ENCODE measurements around the gene TNIK. TPM values are rescaled to one million over a fixed set of nuclear protein-coding genes. Genes with fewer than 3 reads are reported as not detected.

TNIK gene
- total RNA-seq, 1 experiment from 2014 or later, result 7.0 TPM

DNA sequence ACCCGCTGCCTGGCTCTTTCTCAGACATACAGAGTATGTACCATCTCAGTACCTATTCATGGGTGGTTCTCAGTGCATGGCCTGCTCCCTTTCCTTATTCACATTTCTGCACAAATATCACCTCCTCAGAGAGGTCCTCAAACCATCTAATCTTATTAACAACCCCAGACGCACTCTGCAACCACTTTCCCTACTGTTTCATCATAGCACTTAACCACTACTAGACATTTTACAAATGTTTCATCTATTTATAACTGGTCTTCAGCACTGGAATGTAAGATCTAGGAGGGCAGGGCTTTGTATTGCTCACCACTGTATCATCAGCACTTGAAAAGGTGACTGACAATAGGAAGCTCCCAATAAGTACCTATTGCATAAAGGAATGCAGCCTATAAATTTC, 45.1 kb downstream of the TNIK start:
- H3K27me3 ChIP-seq (ENCODE audit: low read length), result no peaks in the 10 kb centered on the region
- H3K9me2 ChIP-seq (replicated peaks; ENCODE audit: low read length), result no peaks in the 10 kb centered on the region
- ChIA-PET POLR2A (ENCODE audit: unreplicated experiment) (no interaction called here), CTCF (no interaction called here)
- no peaks in the 10 kb centered on the region for H3K79me2 ChIP-seq (ENCODE audit: low read length)
- no peak overlapping the region for H3K9ac ChIP-seq (ENCODE audit: low read length)
- ATAC-seq (no peak), DNase-seq (peak; percentile 17)
- H3F3A ChIP-seq (ENCODE audit: low read length, unreplicated experiment), result no peaks in the 10 kb centered on the region
- no TSS peak for BruUV-seq (replicated peaks)
- H3K36me3 ChIP-seq (ENCODE audit: low read depth, low read length), result no peaks in the 10 kb centered on the region
- intact Hi-C loops (cut with micrococcal nuclease), result no loop called here
- TF ChIP-seq EZH2phosphoT487 (IDR thresholded peaks at IDR 0.05; ENCODE audit: borderline replicate concordance, low read length), result no peak
- no peak for TF ChIP-seq EZH2 (IDR thresholded peaks at IDR 0.05; ENCODE audit: low read length, unreplicated experiment)
- TF ChIP-seq, protein P1, sequence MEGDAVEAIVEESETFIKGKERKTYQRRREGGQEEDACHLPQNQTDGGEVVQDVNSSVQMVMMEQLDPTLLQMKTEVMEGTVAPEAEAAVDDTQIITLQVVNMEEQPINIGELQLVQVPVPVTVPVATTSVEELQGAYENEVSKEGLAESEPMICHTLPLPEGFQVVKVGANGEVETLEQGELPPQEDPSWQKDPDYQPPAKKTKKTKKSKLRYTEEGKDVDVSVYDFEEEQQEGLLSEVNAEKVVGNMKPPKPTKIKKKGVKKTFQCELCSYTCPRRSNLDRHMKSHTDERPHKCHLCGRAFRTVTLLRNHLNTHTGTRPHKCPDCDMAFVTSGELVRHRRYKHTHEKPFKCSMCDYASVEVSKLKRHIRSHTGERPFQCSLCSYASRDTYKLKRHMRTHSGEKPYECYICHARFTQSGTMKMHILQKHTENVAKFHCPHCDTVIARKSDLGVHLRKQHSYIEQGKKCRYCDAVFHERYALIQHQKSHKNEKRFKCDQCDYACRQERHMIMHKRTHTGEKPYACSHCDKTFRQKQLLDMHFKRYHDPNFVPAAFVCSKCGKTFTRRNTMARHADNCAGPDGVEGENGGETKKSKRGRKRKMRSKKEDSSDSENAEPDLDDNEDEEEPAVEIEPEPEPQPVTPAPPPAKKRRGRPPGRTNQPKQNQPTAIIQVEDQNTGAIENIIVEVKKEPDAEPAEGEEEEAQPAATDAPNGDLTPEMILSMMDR (conservative IDR thresholded peaks at IDR 0.05; ENCODE audit: low read depth, low read length), result no peak
- no peak overlapping the region for H3K4me3 ChIP-seq (ENCODE audit: low read length)
- H3K4me2 ChIP-seq (ENCODE audit: low read length), result no peak overlapping the region
- H4K20me1 ChIP-seq (ENCODE audit: low read length), result no peaks in the 10 kb centered on the region
- H3K4me1 ChIP-seq (ENCODE audit: insufficient read depth, low read length), result peaks cover 9% of the 10 kb centered on the region; the same call in 1 of the 2 replicates
- H2AFZ ChIP-seq (ENCODE audit: low read length), result no peak overlapping the region
- no peaks in the 10 kb centered on the region for H3K9me3 ChIP-seq (ENCODE audit: low read length)
- no peak overlapping the region for H3K27ac ChIP-seq (ENCODE audit: low read length)

DNA sequence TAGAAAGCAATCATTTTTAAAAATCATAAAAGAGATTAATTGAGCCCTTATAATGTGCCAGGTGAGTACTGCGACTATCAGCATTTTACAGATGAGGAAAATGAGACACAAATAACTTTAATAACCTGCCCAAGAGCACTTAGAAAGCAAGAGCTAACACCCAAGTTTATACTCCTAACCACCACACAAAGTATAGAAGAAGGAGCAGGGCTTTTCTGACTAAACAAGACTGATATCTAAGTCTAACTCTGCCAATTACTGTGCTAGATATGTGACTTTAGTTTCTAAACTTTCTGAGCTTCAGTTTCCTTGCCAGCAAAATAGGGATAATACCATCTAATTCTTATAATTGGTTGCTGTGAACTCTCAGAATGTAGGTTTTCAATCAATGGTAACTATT, 47.7 kb downstream of the TNIK start:
- CTCF ChIA-PET, result no interaction called here
- POLR2A ChIA-PET (ENCODE audit: unreplicated experiment), result no interaction called here

DNA sequence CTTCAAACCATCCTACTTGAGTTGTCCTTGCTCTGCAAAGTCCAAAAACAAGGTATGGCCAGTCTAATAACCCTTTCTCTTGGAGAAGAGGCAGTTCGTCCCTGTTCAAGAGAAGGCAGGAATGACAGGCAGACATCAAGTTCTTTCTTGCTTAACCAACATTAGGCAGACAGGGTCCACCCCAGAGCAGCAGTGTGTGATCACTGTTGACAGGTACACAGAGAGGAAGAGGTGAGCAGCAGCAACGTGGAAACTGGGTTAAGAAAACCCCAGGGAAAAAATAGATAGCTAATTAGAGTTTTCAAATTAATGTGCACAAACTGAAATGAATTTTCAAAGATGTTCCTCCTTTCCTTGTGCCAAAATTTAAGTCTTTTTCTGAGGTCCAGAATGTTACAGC, 48.2 kb downstream of the TNIK start:
- TF ChIP-seq, protein P1 (conservative IDR thresholded peaks at IDR 0.05; ENCODE audit: low read depth, low read length), result no peak
- TF ChIP-seq EZH2 (IDR thresholded peaks at IDR 0.05; ENCODE audit: low read length, unreplicated experiment) (no peak), EZH2phosphoT487 (IDR thresholded peaks at IDR 0.05; ENCODE audit: borderline replicate concordance, low read length) (no peak)
- ChIA-PET CTCF (interaction anchor here (0.6 kb wide), 1 partner anchor 19 kb away, joined by 3 read pairs; no protein-coding TSS in a partner anchor), POLR2A (ENCODE audit: unreplicated experiment) (no interaction called here)
- H2AFZ ChIP-seq (ENCODE audit: low read length), result no peak overlapping the region
- DNase-seq, result no peak
- no peak for ATAC-seq
- H3K4me3 ChIP-seq (ENCODE audit: low read length), result no peak overlapping the region
- H3K4me1 ChIP-seq (ENCODE audit: insufficient read depth, low read length), result peaks cover 13% of the 10 kb centered on the region
- H3K4me2 ChIP-seq (ENCODE audit: low read length), result no peak overlapping the region
- intact Hi-C loops (cut with micrococcal nuclease), result no loop called here
- H3K27ac ChIP-seq (ENCODE audit: low read length), result no peak overlapping the region
- H3K36me3 ChIP-seq (ENCODE audit: low read depth, low read length), result no peaks in the 10 kb centered on the region
- no TSS peak for BruUV-seq (replicated peaks)
- H3K9ac ChIP-seq (ENCODE audit: low read length), result no peak overlapping the region
- H3K79me2 ChIP-seq (ENCODE audit: low read length), result no peaks in the 10 kb centered on the region
- no peaks in the 10 kb centered on the region for H3K9me3 ChIP-seq (ENCODE audit: low read length)
- no peaks in the 10 kb centered on the region for H3K27me3 ChIP-seq (ENCODE audit: low read length)
- H4K20me1 ChIP-seq (ENCODE audit: low read length), result no peaks in the 10 kb centered on the region
- no peaks in the 10 kb centered on the region for H3K9me2 ChIP-seq (replicated peaks; ENCODE audit: low read length)
- no peaks in the 10 kb centered on the region for H3F3A ChIP-seq (ENCODE audit: low read length, unreplicated experiment)

More for the DNA sequence above, 47.7 kb downstream of the TNIK start:
- no TSS peak for BruUV-seq (replicated peaks)
- Histone ChIP-seq H3K36me3 (ENCODE audit: low read depth, low read length) (no peaks in the 10 kb centered on the region), H3K9me3 (ENCODE audit: low read length) (no peaks in the 10 kb centered on the region), H3K27ac (ENCODE audit: low read length) (no peak overlapping the region), H2AFZ (ENCODE audit: low read length) (no peak overlapping the region), H3F3A (ENCODE audit: low read length, unreplicated experiment) (no peaks in the 10 kb centered on the region), H4K20me1 (ENCODE audit: low read length) (no peaks in the 10 kb centered on the region), H3K9me2 (replicated peaks; ENCODE audit: low read length) (no peaks in the 10 kb centered on the region), H3K9ac (ENCODE audit: low read length) (no peak overlapping the region), H3K27me3 (ENCODE audit: low read length) (no peaks in the 10 kb centered on the region), H3K4me1 (ENCODE audit: insufficient read depth, low read length) (peaks cover 11% of the 10 kb centered on the region), H3K79me2 (ENCODE audit: low read length) (no peaks in the 10 kb centered on the region), H3K4me3 (ENCODE audit: low read length) (no peak overlapping the region), H3K4me2 (ENCODE audit: low read length) (no peak overlapping the region)
- intact Hi-C loops (cut with micrococcal nuclease), result no loop called here
- DNase-seq (no peak), ATAC-seq (no peak)
- TF ChIP-seq EZH2 (IDR thresholded peaks at IDR 0.05; ENCODE audit: low read length, unreplicated experiment), result no peak
- TF ChIP-seq, protein P1 (conservative IDR thresholded peaks at IDR 0.05; ENCODE audit: low read depth, low read length), result no peak
- TF ChIP-seq EZH2phosphoT487 (IDR thresholded peaks at IDR 0.05; ENCODE audit: borderline replicate concordance, low read length), result no peak
